NB4 (cell line): Measurements from ENCODE around the gene FAM32A.

Experiments used
- CTCF ChIP-seq: IDR thresholded peaks from one replicate; pipeline ENCODE4 v1.5.1; 2012; ENCODE audit warnings: low read depth, low read length
- MYC ChIP-seq: IDR thresholded peaks from 2 replicates; pipeline ENCODE4 v1.6.1; 2011; ENCODE audit warnings: low read depth, low read length
- POLR2A ChIP-seq: IDR thresholded peaks from 2 replicates; pipeline ENCODE4 v1.6.1; 2011; ENCODE audit warnings: mild to moderate bottlenecking; ENCODE audit not compliant: insufficient read length; ENCODE audit errors: extremely low read depth

DNA sequence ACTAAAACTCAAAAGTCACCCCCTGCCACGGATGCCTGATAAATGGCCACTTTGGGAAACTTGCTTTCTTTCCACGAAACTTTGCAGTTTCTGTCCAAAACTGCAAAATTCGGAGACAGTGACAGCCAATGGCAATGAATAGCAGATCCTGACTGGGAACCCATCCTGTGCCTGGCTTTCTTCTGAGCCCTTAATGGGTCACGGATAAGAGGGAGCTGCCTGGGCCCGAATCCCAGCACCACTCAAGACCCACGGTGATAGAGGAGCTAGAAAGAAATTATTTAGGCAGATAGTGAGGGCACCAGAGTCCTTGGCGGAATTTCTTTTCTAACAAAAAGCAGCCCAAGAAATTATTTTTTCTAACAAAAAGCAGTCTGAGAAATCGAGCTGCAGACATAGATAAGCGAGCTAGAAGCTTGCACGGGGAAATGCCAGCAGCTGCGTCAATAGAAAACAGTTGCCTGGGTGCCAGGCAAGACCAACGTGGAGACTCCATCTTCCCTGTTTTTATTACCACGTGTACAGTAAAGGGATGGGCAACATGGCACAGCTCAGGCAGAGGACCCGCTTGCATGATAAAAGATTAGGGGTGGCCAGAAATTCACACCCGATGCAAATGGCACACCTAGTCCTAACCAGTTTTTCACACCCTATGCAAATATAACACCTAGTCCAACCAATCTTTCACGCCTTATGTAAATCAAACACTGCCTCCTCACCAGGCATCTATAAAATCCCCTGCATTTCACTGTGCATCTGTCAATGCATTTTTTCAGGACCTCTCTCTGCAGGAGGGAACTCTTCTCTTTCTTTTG is 48.8 kb upstream of the FAM32A start:
- TF ChIP-seq CTCF (no peak), POLR2A (no peak), MYC (no peak)
